Endothelial cell of umbilical vein (primary cell): ENCODE data around the gene TRAPPC2B. TPM values are rescaled to one million over a fixed set of nuclear protein-coding genes. Genes with fewer than 3 reads are reported as not detected.

ENCODE experiments used
- BruUV-seq: library from RNA; stranded (reverse); fragments of 400-500 nt; replicated peaks from 2 replicates; lab custom pipeline; 2021; lab: Mats Ljungman, UMichigan
- CTCF ChIA-PET: fragments of 300-600, 350-600 bp; sonication (Branson Sonifier 250); formaldehyde crosslinking; loops from one replicate; lab custom pipeline; 2021; ENCODE audit warnings: antibody characterized with exemption, inconsistent platforms; lab: Charles Lee
- POLR2A ChIA-PET: fragments of 300-600, 350-600 bp; sonication (Branson Sonifier 250); formaldehyde crosslinking; loops from one replicate; lab custom pipeline; 2021; ENCODE audit warnings: antibody characterized with exemption, inconsistent platforms; lab: Charles Lee
- DNase-seq: peaks from one replicate; pipeline ENCODE4 v3.0.0-alpha.2; 2011; ENCODE audit warnings: low read depth, low spot score
- FAIRE-seq: peaks from 2 replicates; lab custom pipeline; 2011; peaks lifted over from hg19 to GRCh38; lab: Jason Lieb, UNC
- H2AFZ ChIP-seq: 2 replicates; pipeline ENCODE4 v1.6.0; 2012; ENCODE audit warnings: low read depth, low read length, control low read depth, inconsistent platforms
- H3K27ac ChIP-seq: 2 replicates; pipeline ENCODE4 v1.5.1; 2011; ENCODE audit warnings: low read depth, mild to moderate bottlenecking, control low read depth, low read length, moderate library complexity; ENCODE audit not compliant: insufficient read depth
- H3K27me3 ChIP-seq, 2 experiments: 2 replicates each; pipeline versions ENCODE4 v1.6.0 to v1.6.1; 2011; ENCODE audit warnings: low read length in 2 of 2, mixed read lengths in 1 of 2; ENCODE audit not compliant: control insufficient read depth in 2 of 2, insufficient read depth in 2 of 2
- H3K36me3 ChIP-seq, 2 experiments: 2 replicates in 1 of 2; 3 replicates in 1 of 2; pipeline ENCODE4 v1.5.1; 2011; ENCODE audit warnings: low read length in 2 of 2, mild to moderate bottlenecking in 1 of 2, moderate library complexity in 1 of 2; ENCODE audit not compliant: control insufficient read depth in 2 of 2, insufficient read depth in 2 of 2; ENCODE audit errors: extremely low read depth in 1 of 2
- H3K4me1 ChIP-seq: 3 replicates; pipeline ENCODE4 v1.5.1; 2011; ENCODE audit warnings: mild to moderate bottlenecking, low read length; ENCODE audit not compliant: control insufficient read depth, insufficient read depth; ENCODE audit errors: extremely low read depth
- H3K4me2 ChIP-seq: 2 replicates; pipeline ENCODE4 v1.6.1; 2011; ENCODE audit warnings: low read length, control low read depth, mixed read lengths; ENCODE audit not compliant: insufficient read depth
- H3K4me3 ChIP-seq, 3 experiments: fragments of 200-600 bp in 1 of 3; sonication (generic), shearing (Covaris generic) in 1 of 3; replicated peaks in 1 of 3; 2 replicates each; pipeline ENCODE4 v1.5.1; 2011 to 2016; ENCODE audit warnings: control low read depth in 3 of 3, low read length in 3 of 3, mild to moderate bottlenecking in 2 of 3, inconsistent platforms in 1 of 3, low read depth in 1 of 3, moderate library complexity in 1 of 3; ENCODE audit not compliant: insufficient read depth in 1 of 3
- H3K79me2 ChIP-seq: 2 replicates; pipeline ENCODE4 v1.6.0; 2012; ENCODE audit warnings: low read length, inconsistent platforms; ENCODE audit not compliant: control insufficient read depth, insufficient read depth
- H3K9ac ChIP-seq: replicated peaks from 2 replicates; pipeline ENCODE3; 2011; ENCODE audit warnings: low read length, control low read depth; ENCODE audit not compliant: insufficient read depth; ENCODE audit errors: extremely low read depth
- H3K9me1 ChIP-seq: replicated peaks from 3 replicates; pipeline ENCODE4 v1.6.0; 2011; ENCODE audit warnings: mild to moderate bottlenecking, low read length; ENCODE audit not compliant: control insufficient read depth, insufficient read depth; ENCODE audit errors: extremely low read depth
- H3K9me3 ChIP-seq: replicated peaks from 2 replicates; pipeline ENCODE4 v1.5.1; 2012; ENCODE audit warnings: low read length, inconsistent platforms; ENCODE audit not compliant: control insufficient read depth, insufficient read depth
- H4K20me1 ChIP-seq: replicated peaks from 2 replicates; pipeline ENCODE3; 2011; ENCODE audit warnings: mild to moderate bottlenecking, low read length; ENCODE audit not compliant: control insufficient read depth, insufficient read depth; ENCODE audit errors: extremely low read depth
- EZH2 ChIP-seq: IDR thresholded peaks from 2 replicates; pipeline ENCODE4 v1.6.1; 2012; ENCODE audit warnings: borderline replicate concordance, low read depth, mild to moderate bottlenecking, moderate library complexity, low read length, inconsistent platforms; ENCODE audit not compliant: severe bottlenecking
- GATA2 ChIP-seq: IDR thresholded peaks from 2 replicates; pipeline ENCODE4 v1.7.0; 2011; ENCODE audit warnings: low read depth, mild to moderate bottlenecking, moderate library complexity, mixed read lengths, low read length; ENCODE audit not compliant: insufficient read length, insufficient read depth
- JUN ChIP-seq: IDR thresholded peaks from 2 replicates; pipeline ENCODE4 v1.6.1; 2011; ENCODE audit warnings: borderline replicate concordance, low read depth; ENCODE audit not compliant: insufficient read length, insufficient read depth
- MYC ChIP-seq: IDR thresholded peaks from one replicate; pipeline ENCODE4 v1.6.1; 2011; ENCODE audit warnings: mild to moderate bottlenecking, low read depth, low read length
- dilution Hi-C: fragments of 300-500 bp; cut with MboI; formaldehyde crosslinking; loops from one replicate; pipeline ENCODE4 v1.15.0; 2019; ENCODE audit warnings: low sequenced_read_pairs; ENCODE audit not compliant: extremely low pct_ligation_motif_present
- intact Hi-C: fragments of 100-400 bp; cut with micrococcal nuclease; formaldehyde crosslinking; loops from one replicate; pipeline ENCODE4 v1.10.0; 2022
- polyA plus RNA-seq, 4 experiments: library from polyadenylated mRNA; depleted of rRNA in 3 of 4; stranded (reverse) in 3 of 4; unstranded in 1 of 4; fragments of >200 nt; gene quantifications; 2 replicates each; pipeline versions ENCODE4 v1.2.1 to v1.2.3, GENCODE V29; 2011 to 2012; ENCODE audit warnings: missing spikeins in 1 of 4
- total RNA-seq: library from RNA; stranded (reverse); gene quantifications from 2 replicates; pipeline ENCODE4 v1.2.3, GENCODE V29; 2021
- TF ChIP-seq, protein P1 (sequence below), 2 donors: IDR thresholded peaks; 1 replicate in 1 of 2; 2 replicates in 1 of 2; pipeline ENCODE4 v1.5.1; 2011; ENCODE audit warnings: low read length in 2 of 2, mild to moderate bottlenecking in 2 of 2, moderate library complexity in 2 of 2, control low read depth in 1 of 2, inconsistent platforms in 1 of 2, low read depth in 1 of 2; ENCODE audit not compliant: insufficient read depth in 1 of 2; ENCODE audit errors: extremely low read depth in 1 of 2

Gene TRAPPC2B
- total and polyA plus RNA-seq, 2 donors (not counting 3 experiments of a cell fraction or from before 2014, with no cell fraction given) = 6.3 to 24.3 TPM

DNA sequence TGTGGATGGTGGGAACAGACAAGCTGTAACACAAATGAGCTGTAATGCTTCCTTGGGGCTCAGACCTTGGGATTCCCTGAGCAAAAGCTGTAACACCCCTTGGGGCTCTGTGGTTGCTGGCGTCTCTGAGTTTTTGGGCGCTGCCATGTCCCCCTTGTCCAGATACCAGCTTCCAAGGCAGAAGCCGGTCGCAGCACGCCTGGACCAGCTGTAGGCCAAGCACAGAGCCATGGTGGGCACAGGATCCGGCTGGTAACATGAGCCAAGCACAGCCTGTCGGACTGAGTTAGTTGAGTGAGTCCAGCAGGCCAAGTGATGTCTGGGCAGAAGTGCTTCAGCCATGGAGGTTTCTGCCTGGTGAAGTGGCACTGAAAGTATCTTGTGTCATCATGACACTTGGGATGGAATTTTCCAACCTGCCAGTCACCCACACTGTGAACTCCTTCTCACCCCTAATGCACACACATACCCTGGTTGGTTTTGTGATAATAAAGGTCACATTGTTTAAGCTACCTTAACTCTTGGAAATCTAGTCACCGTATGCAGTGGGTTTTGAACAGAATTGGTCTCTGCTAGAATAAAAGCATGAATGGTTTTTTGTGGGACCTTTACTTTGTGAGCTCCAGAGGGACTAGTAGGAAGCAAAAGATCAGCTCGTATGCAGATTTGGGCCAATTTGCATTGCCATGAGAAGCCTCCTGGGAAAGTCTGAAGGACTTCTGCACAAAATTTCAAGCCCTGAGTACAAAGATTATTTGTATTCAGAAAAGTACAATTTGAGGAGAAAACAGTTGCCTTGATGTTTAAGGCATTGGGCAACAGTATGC is 40.6 kb downstream of the TRAPPC2B start:
- intact Hi-C loops (no loop called here), dilution Hi-C loops (no loop called here)
- H3K79me2 ChIP-seq = no peaks in the 10 kb centered on the region
- peaks cover 7% of the 10 kb centered on the region for H3K9me3 ChIP-seq
- no peaks in the 10 kb centered on the region for H3K4me1 ChIP-seq
- ChIA-PET CTCF (interaction anchor here (1.2 kb wide), 1 partner anchor 751 kb away, joined by 4 read pairs; no protein-coding TSS in a partner anchor), POLR2A (no interaction called here)
- H3K36me3 ChIP-seq = peaks cover 3 to 4% of the 10 kb centered on the region in 2 experiments
- no peak overlapping the region for H3K4me3 ChIP-seq
- no peak overlapping the region for H3K9ac ChIP-seq
- H3K4me2 ChIP-seq = no peak overlapping the region
- no peaks in the 10 kb centered on the region for H3K27me3 ChIP-seq
- H2AFZ ChIP-seq = no peak overlapping the region
- TF ChIP-seq, protein P1, sequence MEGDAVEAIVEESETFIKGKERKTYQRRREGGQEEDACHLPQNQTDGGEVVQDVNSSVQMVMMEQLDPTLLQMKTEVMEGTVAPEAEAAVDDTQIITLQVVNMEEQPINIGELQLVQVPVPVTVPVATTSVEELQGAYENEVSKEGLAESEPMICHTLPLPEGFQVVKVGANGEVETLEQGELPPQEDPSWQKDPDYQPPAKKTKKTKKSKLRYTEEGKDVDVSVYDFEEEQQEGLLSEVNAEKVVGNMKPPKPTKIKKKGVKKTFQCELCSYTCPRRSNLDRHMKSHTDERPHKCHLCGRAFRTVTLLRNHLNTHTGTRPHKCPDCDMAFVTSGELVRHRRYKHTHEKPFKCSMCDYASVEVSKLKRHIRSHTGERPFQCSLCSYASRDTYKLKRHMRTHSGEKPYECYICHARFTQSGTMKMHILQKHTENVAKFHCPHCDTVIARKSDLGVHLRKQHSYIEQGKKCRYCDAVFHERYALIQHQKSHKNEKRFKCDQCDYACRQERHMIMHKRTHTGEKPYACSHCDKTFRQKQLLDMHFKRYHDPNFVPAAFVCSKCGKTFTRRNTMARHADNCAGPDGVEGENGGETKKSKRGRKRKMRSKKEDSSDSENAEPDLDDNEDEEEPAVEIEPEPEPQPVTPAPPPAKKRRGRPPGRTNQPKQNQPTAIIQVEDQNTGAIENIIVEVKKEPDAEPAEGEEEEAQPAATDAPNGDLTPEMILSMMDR (IDR thresholded peaks at IDR 0.05; ENCODE audit: extremely low read depth in 1 of 2, insufficient read depth in 1 of 2, low read depth in 1 of 2, low read length in 2 of 2) = no peak
- TF ChIP-seq MYC (no peak), EZH2 (no peak), JUN (no peak), GATA2 (no peak)
- no TSS peak for BruUV-seq
- H4K20me1 ChIP-seq = no peaks in the 10 kb centered on the region
- DNase-seq (no peak), FAIRE-seq (no peak)
- H3K9me1 ChIP-seq = no peaks in the 10 kb centered on the region
- H3K27ac ChIP-seq = no peak overlapping the region
